HG02610 (cell line): Measurements from ENCODE around the gene GNG3.
"Not testable (repeated sequence)": the region's sequence is repeated elsewhere in the genome, so short reads cannot be mapped to it uniquely, and the experiment has no call there.

Experiments
- ATAC-seq: cut with Tn5 transposase; IDR thresholded peaks from one replicate; pipeline ENCODE4 v1.9.1; 2021; ENCODE audit warnings: mild to moderate bottlenecking, moderate library complexity; ENCODE audit not compliant: unreplicated experiment

The GNG3 gene

GRCh38 chr11:62707277-62707861, at the start of gene GNG3, which contains the start of gene BSCL2:
Gene GNG3 (plus strand): TSS chr11:62707676. CDS start chr11:62708296, 620 bp downstream.
Gene BSCL2 (minus strand): TSS chr11:62707424. CDS start chr11:62707195, 229 bp downstream.
- ATAC-seq: no peak

GRCh38 chr11:62664405-62665074, 42.9 kb upstream of the GNG3 start:
- ATAC-seq: peak; percentile 24

- ATAC-seq: peak; percentile 82
Measured at GRCh38 chr11:62665075-62665598, 42.3 kb upstream of the GNG3 start, which contains the start of the genes C11orf98 and CSKMT. Gene C11orf98 (minus strand): TSS chr11:62665210. CDS start chr11:62665169, 41 bp downstream. Gene CSKMT (plus strand): TSS chr11:62665312. CDS start chr11:62665880, 568 bp downstream.

- peak; percentile 20 for ATAC-seq
Measured at GRCh38 chr11:62665599-62666258, 41.7 kb upstream of the GNG3 start.

GRCh38 chr11:62666259-62666926, 41.1 kb upstream of the GNG3 start:
- no peak for ATAC-seq

GRCh38 chr11:62667460-62667859, 40.0 kb upstream of the GNG3 start:
- no peak for ATAC-seq

GRCh38 chr11:62669420-62670161, 37.9 kb upstream of the GNG3 start:
- ATAC-seq: no peak

GRCh38 chr11:62671236-62671607, 36.3 kb upstream of the GNG3 start:
- ATAC-seq: no peak

GRCh38 chr11:62671608-62672389, 35.7 kb upstream of the GNG3 start, which contains the start of the genes LBHD1 and UQCC3:
Gene LBHD1 (minus strand): TSS chr11:62672267. CDS start chr11:62670031, 2,236 bp downstream.
Gene UQCC3 (plus strand): TSS chr11:62671673. CDS start chr11:62671746, 73 bp downstream.
- peak; percentile 56 for ATAC-seq

- ATAC-seq: no peak
Measured at GRCh38 chr11:62673196-62673525, 34.3 kb upstream of the GNG3 start.

GRCh38 chr11:62675415-62675814, 32.1 kb upstream of the GNG3 start:
- ATAC-seq: not testable (repeated sequence)

GRCh38 chr11:62676698-62677097, 30.8 kb upstream of the GNG3 start:
- no peak for ATAC-seq

- ATAC-seq: no peak
Measured at GRCh38 chr11:62677156-62677555, 30.3 kb upstream of the GNG3 start.

- ATAC-seq: no peak
Measured at GRCh38 chr11:62677714-62678113, 29.8 kb upstream of the GNG3 start.

GRCh38 chr11:62678433-62678769, 29.1 kb upstream of the GNG3 start:
- ATAC-seq: no peak

- peak; percentile 65 for ATAC-seq
Measured at GRCh38 chr11:62678770-62679696, 28.4 kb upstream of the GNG3 start, which contains the start of gene UBXN1. Gene UBXN1 (minus strand): TSS chr11:62679073. CDS start chr11:62678923, 150 bp downstream.

GRCh38 chr11:62680825-62681240, 26.6 kb upstream of the GNG3 start:
- no peak for ATAC-seq

GRCh38 chr11:62682518-62682917, 25.0 kb upstream of the GNG3 start:
- no peak for ATAC-seq
